ENCODE data around the gene MOV10L1. TPM values are rescaled to one million over a fixed set of nuclear protein-coding genes. Genes with fewer than 3 reads are reported as not detected.

The MOV10L1 gene
- total and polyA plus RNA-seq, 2 donors (not counting 3 experiments of a cell fraction or from before 2014, with no cell fraction given): 27.6 to 37.6 TPM

GRCh38 chr22:50117168-50117762 lies 27.5 kb downstream of the MOV10L1 start:
- no peaks in the 10 kb centered on the region for H3K9me3 ChIP-seq (replicated peaks; ENCODE audit: control insufficient read depth, insufficient read depth, low read length)
- no peaks in the 10 kb centered on the region for H4K20me1 ChIP-seq (replicated peaks; ENCODE audit: control insufficient read depth, extremely low read depth, insufficient read depth, low read length)
- H3K27me3 ChIP-seq (ENCODE audit: control insufficient read depth in 2 of 2, insufficient read depth in 2 of 2, low read length in 2 of 2): no peaks in the 10 kb centered on the region
- H3K4me2 ChIP-seq (ENCODE audit: insufficient read depth, low read length): peak overlapping the region; percentile 13
- DNase-seq (ENCODE audit: low read depth, low spot score) (no peak), FAIRE-seq (no peak)
- ChIA-PET CTCF (no interaction called here), POLR2A (interaction anchor here (0.7 kb wide), 1 partner anchor 9 kb away, joined by 5 read pairs; no protein-coding TSS in a partner anchor)
- peak overlapping the region in 1 of 3 experiments; percentile 3 for H3K4me3 ChIP-seq (replicated peaks in 1 of 3; ENCODE audit: insufficient read depth in 1 of 3, low read depth in 1 of 3, low read length in 3 of 3)
- peaks cover 3 to 9% of the 10 kb centered on the region in 2 experiments for H3K36me3 ChIP-seq (ENCODE audit: control insufficient read depth in 2 of 2, extremely low read depth in 1 of 2, insufficient read depth in 2 of 2, low read length in 2 of 2)
- peaks cover 71% of the 10 kb centered on the region for H3K4me1 ChIP-seq (ENCODE audit: control insufficient read depth, extremely low read depth, insufficient read depth, low read length)
- peaks cover 31% of the 10 kb centered on the region for H3K79me2 ChIP-seq (ENCODE audit: control insufficient read depth, insufficient read depth, low read length)
- dilution Hi-C loops (cut with MboI; ENCODE audit: extremely low pct_ligation_motif_present, low sequenced_read_pairs): no loop called here
- no peaks in the 10 kb centered on the region for H3K9me1 ChIP-seq (replicated peaks; ENCODE audit: control insufficient read depth, extremely low read depth, insufficient read depth, low read length)
- H3K9ac ChIP-seq (replicated peaks; ENCODE audit: extremely low read depth, insufficient read depth, low read length): no peak overlapping the region
- TF ChIP-seq GATA2 (IDR thresholded peaks at IDR 0.05; ENCODE audit: insufficient read depth, insufficient read length, low read depth, low read length): no peak
- TF ChIP-seq EZH2 (IDR thresholded peaks at IDR 0.05; ENCODE audit: borderline replicate concordance, low read depth, low read length, severe bottlenecking): no peak
- TF ChIP-seq POLR2AphosphoS5 (IDR thresholded peaks at IDR 0.05; ENCODE audit: insufficient read depth, low read depth, low read length): no peak
- no peak for TF ChIP-seq FOS (IDR thresholded peaks at IDR 0.05; ENCODE audit: borderline replicate concordance, insufficient read depth, low read length)
- TF ChIP-seq POLR2A (IDR thresholded peaks at IDR 0.05; ENCODE audit: low read depth, low read length): no peak
- no peak for TF ChIP-seq MAX (IDR thresholded peaks at IDR 0.05; ENCODE audit: insufficient read depth, insufficient read length)
- no peak for TF ChIP-seq MYC (IDR thresholded peaks at IDR 0.05; ENCODE audit: low read depth, low read length)
- no peak for TF ChIP-seq CTCF (IDR thresholded peaks at IDR 0.05; ENCODE audit: extremely low read depth in 1 of 2, insufficient read depth in 1 of 2, low read depth in 1 of 2, low read length in 2 of 2)
- no peak for TF ChIP-seq JUN (IDR thresholded peaks at IDR 0.05; ENCODE audit: borderline replicate concordance, insufficient read depth, insufficient read length, low read depth)
- intact Hi-C loops (cut with micrococcal nuclease): no loop called here
- BruUV-seq (replicated peaks): no TSS peak
- H2AFZ ChIP-seq (ENCODE audit: low read depth, low read length): no peak overlapping the region
- H3K27ac ChIP-seq (ENCODE audit: insufficient read depth, low read depth, low read length): peak overlapping the region; percentile 90

All from endothelial cell of umbilical vein (primary cell).